Measurements from ENCODE around the gene FYCO1. TPM values are rescaled to one million over a fixed set of nuclear protein-coding genes. Genes with fewer than 3 reads are reported as not detected.

FYCO1 gene
- total RNA-seq, 1 experiment from 2014 or later: 10.9 TPM

GRCh38 chr3:45905755-45906154 lies 89.9 kb downstream of the FYCO1 start:
- no peak for DNase-seq
- no TSS peak for BruUV-seq (replicated peaks)
- Mint-ChIP-seq H3K4me3 (ENCODE audit: unreplicated experiment) (no peak overlapping the region), H3K27ac (ENCODE audit: unreplicated experiment) (no peak overlapping the region), H3K27me3 (ENCODE audit: insufficient read depth, unreplicated experiment) (peaks cover 3% of the 10 kb centered on the region), H3K36me3 (ENCODE audit: insufficient read depth, unreplicated experiment) (no peaks in the 10 kb centered on the region), H3K4me1 (ENCODE audit: low read depth, unreplicated experiment) (peaks cover 7% of the 10 kb centered on the region), H3K9me3 (ENCODE audit: unreplicated experiment) (peaks cover 9% of the 10 kb centered on the region)
- H3K4me3 ChIP-seq (ENCODE audit: low read depth, low read length): no peak overlapping the region
- H3K4me1 ChIP-seq: no peaks in the 10 kb centered on the region
- no peak for TF ChIP-seq CTCF (IDR thresholded peaks at IDR 0.05; ENCODE audit: insufficient read depth in 1 of 2, low read depth in 1 of 2, low read length in 1 of 2, severe bottlenecking in 1 of 2, unreplicated experiment in 1 of 2)
- ChIA-PET CTCF (no interaction called here), POLR2A (no interaction called here)
- H3K9me3 ChIP-seq: no peaks in the 10 kb centered on the region
- intact Hi-C loops (cut with micrococcal nuclease; ENCODE audit: unreplicated experiment): no loop called here
- no peaks in the 10 kb centered on the region for H3K27me3 ChIP-seq (replicated peaks; ENCODE audit: control insufficient read depth, insufficient read depth, low read length)
- no peaks in the 10 kb centered on the region for H3K36me3 ChIP-seq (ENCODE audit: control insufficient read depth, insufficient read depth, low read length)

DNA sequence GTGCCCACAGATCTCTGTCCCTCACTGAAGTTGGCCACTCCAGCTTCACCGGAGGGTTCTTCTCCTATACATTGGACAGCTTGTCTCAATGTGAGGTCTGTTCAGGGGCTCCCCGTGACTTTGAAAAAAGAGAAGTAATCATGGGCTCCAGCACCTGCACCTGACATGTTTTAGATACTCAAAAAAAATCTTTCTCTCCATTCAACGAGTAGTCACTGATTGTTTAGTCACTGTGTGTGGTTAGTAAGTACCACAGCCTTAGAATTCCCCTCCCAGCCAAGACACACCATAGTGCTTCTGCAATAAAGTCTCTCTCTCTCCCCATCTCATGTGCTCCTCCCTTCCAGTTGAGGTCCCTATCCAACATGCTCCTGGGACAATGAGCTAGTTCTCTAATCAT lies 90.7 kb downstream of the FYCO1 start:
- no TSS peak for BruUV-seq (replicated peaks)

DNA sequence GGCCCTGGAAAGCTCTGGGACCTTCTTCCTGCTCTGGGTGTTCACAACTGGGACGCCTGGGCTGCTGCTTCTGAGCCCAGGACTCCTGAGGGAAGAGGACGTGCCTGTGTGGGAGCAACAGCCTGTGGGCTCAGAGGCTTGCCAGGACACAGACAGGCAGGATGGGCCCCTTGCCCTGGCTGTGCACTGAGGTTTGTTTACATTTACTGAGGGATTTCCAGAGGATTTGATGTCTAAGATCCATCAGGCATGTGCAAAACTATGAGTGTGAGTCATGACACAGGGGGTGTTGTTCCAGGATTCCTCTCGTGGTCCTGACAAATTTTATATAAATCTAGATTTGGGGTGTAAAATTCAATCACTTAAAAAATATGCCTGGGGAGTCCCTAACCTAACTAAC lies 98.7 kb downstream of the FYCO1 start:
- no TSS peak for BruUV-seq (replicated peaks)
- no peak for DNase-seq
- Mint-ChIP-seq H3K4me1 (ENCODE audit: low read depth, unreplicated experiment) (peaks cover 6% of the 10 kb centered on the region), H3K27ac (ENCODE audit: unreplicated experiment) (no peak overlapping the region), H3K27me3 (ENCODE audit: insufficient read depth, unreplicated experiment) (no peaks in the 10 kb centered on the region), H3K4me3 (ENCODE audit: unreplicated experiment) (no peak overlapping the region), H3K9me3 (ENCODE audit: unreplicated experiment) (no peaks in the 10 kb centered on the region), H3K36me3 (ENCODE audit: insufficient read depth, unreplicated experiment) (no peaks in the 10 kb centered on the region)
- H3K9me3 ChIP-seq: no peaks in the 10 kb centered on the region
- intact Hi-C loops (cut with micrococcal nuclease; ENCODE audit: unreplicated experiment): no loop called here
- H3K27me3 ChIP-seq (replicated peaks; ENCODE audit: control insufficient read depth, insufficient read depth, low read length): no peaks in the 10 kb centered on the region
- ChIA-PET POLR2A (no interaction called here), CTCF (no interaction called here)
- H3K4me1 ChIP-seq: no peaks in the 10 kb centered on the region
- no peak overlapping the region for H3K4me3 ChIP-seq (ENCODE audit: low read depth, low read length)
- H3K36me3 ChIP-seq (ENCODE audit: control insufficient read depth, insufficient read depth, low read length): no peaks in the 10 kb centered on the region
- no peak for TF ChIP-seq CTCF (IDR thresholded peaks at IDR 0.05; ENCODE audit: insufficient read depth in 1 of 2, low read depth in 1 of 2, low read length in 1 of 2, severe bottlenecking in 1 of 2, unreplicated experiment in 1 of 2)

More for the DNA sequence above, 90.7 kb downstream of the FYCO1 start:
- H3K36me3 ChIP-seq (ENCODE audit: control insufficient read depth, insufficient read depth, low read length): no peaks in the 10 kb centered on the region
- DNase-seq: no peak
- Mint-ChIP-seq H3K27ac (ENCODE audit: unreplicated experiment) (no peak overlapping the region), H3K4me3 (ENCODE audit: unreplicated experiment) (no peak overlapping the region), H3K27me3 (ENCODE audit: insufficient read depth, unreplicated experiment) (peaks cover 3% of the 10 kb centered on the region), H3K4me1 (ENCODE audit: low read depth, unreplicated experiment) (peaks cover 7% of the 10 kb centered on the region), H3K36me3 (ENCODE audit: insufficient read depth, unreplicated experiment) (no peaks in the 10 kb centered on the region), H3K9me3 (ENCODE audit: unreplicated experiment) (peaks cover 9% of the 10 kb centered on the region)
- H3K4me1 ChIP-seq: no peaks in the 10 kb centered on the region
- no peak overlapping the region for H3K4me3 ChIP-seq (ENCODE audit: low read depth, low read length)
- intact Hi-C loops (cut with micrococcal nuclease; ENCODE audit: unreplicated experiment): no loop called here
- ChIA-PET POLR2A (no interaction called here), CTCF (no interaction called here)
- H3K27me3 ChIP-seq (replicated peaks; ENCODE audit: control insufficient read depth, insufficient read depth, low read length): no peaks in the 10 kb centered on the region
- no peak for TF ChIP-seq CTCF (IDR thresholded peaks at IDR 0.05; ENCODE audit: insufficient read depth in 1 of 2, low read depth in 1 of 2, low read length in 1 of 2, severe bottlenecking in 1 of 2, unreplicated experiment in 1 of 2)
- H3K9me3 ChIP-seq: no peaks in the 10 kb centered on the region
